GM12878 (cell line): ENCODE results near the gene SGF29. TPM values are rescaled to one million over a fixed set of nuclear protein-coding genes. Genes with fewer than 3 reads are reported as not detected.

Experiments
- ATAC-seq: fragments of 200-7000 bp; cut with Tn5 transposase; 3 replicates; pipeline ENCODE4 v1.9.1; 2020; ENCODE audit warnings: mild to moderate bottlenecking, moderate library complexity
- BruUV-seq: library from RNA; stranded (reverse); fragments of 400-500 nt; replicated peaks from 2 replicates; lab custom pipeline; 2021; lab: Mats Ljungman, UMichigan
- CTCF ChIA-PET: fragments of 300-600 bp; sonication (Branson Sonifier 250); formaldehyde crosslinking; extraction: SDS; loops from one replicate; lab custom pipeline; 2021; ENCODE audit warnings: inconsistent platforms; lab: Yijun Ruan, JAX
- POLR2A ChIA-PET: fragments of 350-600 bp; formaldehyde crosslinking; extraction: SDS; loops from one replicate; lab custom pipeline; 2021; ENCODE audit warnings: inconsistent platforms; lab: Charles Lee
- RAD21 ChIA-PET: fragments of 300-600 bp; sonication (Branson Sonifier 250); formaldehyde crosslinking; loops from one replicate; lab custom pipeline; 2023; ENCODE audit warnings: antibody characterized with exemption; ENCODE audit not compliant: unreplicated experiment; lab: Charles Lee
- SMC1A ChIA-PET: fragments of 300-600 bp; sonication (Branson Sonifier 250); formaldehyde crosslinking; loops from one replicate; lab custom pipeline; 2023; ENCODE audit not compliant: unreplicated experiment, uncharacterized antibody; lab: Charles Lee
- DNase-seq: peaks from one replicate; pipeline ENCODE4 v3.0.0-alpha.2; 2011; ENCODE audit warnings: low read depth, low spot score
- FAIRE-seq: peaks from 3 replicates; lab custom pipeline; 2011; peaks lifted over from hg19 to GRCh38; lab: Jason Lieb, UNC
- H2AFZ ChIP-seq: 2 replicates; pipeline ENCODE4 v1.6.0; 2011; ENCODE audit warnings: low read depth, low read length, control low read depth; ENCODE audit not compliant: control insufficient read depth
- H3K27ac ChIP-seq: 2 replicates; pipeline ENCODE4 v1.5.1; 2011; ENCODE audit warnings: control low read depth; ENCODE audit not compliant: control insufficient read depth, insufficient read depth
- H3K27me3 ChIP-seq, 2 experiments: replicated peaks in 1 of 2; 2 replicates each; pipeline versions ENCODE4 v1.6.0 to v1.6.1; 2011; ENCODE audit warnings: low read length in 1 of 2; ENCODE audit not compliant: control insufficient read depth in 2 of 2, insufficient read depth in 2 of 2
- H3K36me3 ChIP-seq, 2 experiments: 2 replicates each; pipeline ENCODE4 v1.5.1; 2011; ENCODE audit warnings: low read length in 1 of 2; ENCODE audit not compliant: control insufficient read depth in 2 of 2, insufficient read depth in 2 of 2
- H3K4me1 ChIP-seq: 2 replicates; pipeline ENCODE4 v1.6.1; 2011; ENCODE audit warnings: mild to moderate bottlenecking, low read length, moderate library complexity, mixed read lengths; ENCODE audit not compliant: control insufficient read depth, insufficient read depth
- H3K4me2 ChIP-seq: 2 replicates; pipeline ENCODE4 v1.6.0; 2011; ENCODE audit warnings: control low read depth; ENCODE audit not compliant: control insufficient read depth, insufficient read depth
- H3K4me3 ChIP-seq: fragments of 200-600 bp; sonication (generic); 2 replicates; pipeline ENCODE4 v1.5.1; 2016
- H3K79me2 ChIP-seq: 2 replicates; pipeline ENCODE4 v1.6.0; 2011; ENCODE audit warnings: low read length; ENCODE audit not compliant: control insufficient read depth, insufficient read depth
- H3K9ac ChIP-seq: 2 replicates; pipeline ENCODE4 v1.8.0; 2011; ENCODE audit warnings: low read length, control low read depth, mixed read lengths; ENCODE audit not compliant: control insufficient read depth, insufficient read depth
- H3K9me3 ChIP-seq: replicated peaks from 3 replicates; pipeline ENCODE4 v1.5.1; 2011; ENCODE audit warnings: mild to moderate bottlenecking, low read length; ENCODE audit not compliant: control insufficient read depth, insufficient read depth
- H4K20me1 ChIP-seq: 2 replicates; pipeline ENCODE4 v1.6.0; 2011; ENCODE audit not compliant: control insufficient read depth, insufficient read depth
- BHLHE40 ChIP-seq, 2 experiments: fragments of 450-650 bp in 1 of 2; IDR thresholded peaks; 2 replicates each; pipeline ENCODE4 v1.6.1; 2011 to 2017; ENCODE audit warnings: low read depth in 2 of 2, borderline replicate concordance in 1 of 2, improper control_type of control experiment in 1 of 2, low read length in 1 of 2, mild to moderate bottlenecking in 1 of 2
- CHD2 ChIP-seq: IDR thresholded peaks from 2 replicates; pipeline ENCODE4 v1.6.1; 2011; ENCODE audit warnings: low read depth, low read length, improper control_type of control experiment, borderline replicate concordance
- CREM ChIP-seq: IDR thresholded peaks from 2 replicates; pipeline ENCODE4 v1.6.1; 2014; ENCODE audit warnings: antibody characterized with exemption, low read depth
- DPF2 ChIP-seq: fragments of 450-650 bp; IDR thresholded peaks from 2 replicates; pipeline ENCODE4 v1.6.1; 2017; ENCODE audit warnings: mild to moderate bottlenecking
- E2F4 ChIP-seq: IDR thresholded peaks from 2 replicates; pipeline ENCODE4 v1.6.1; 2012; ENCODE audit warnings: low read depth, low read length, improper control_type of control experiment
- ESRRA ChIP-seq: IDR thresholded peaks from 2 replicates; pipeline ENCODE4 v1.6.1; 2012; ENCODE audit warnings: mild to moderate bottlenecking, low read length, improper control_type of control experiment
- IRF5 ChIP-seq: fragments of 450-650 bp; IDR thresholded peaks from 2 replicates; pipeline ENCODE4 v1.6.1; 2017; ENCODE audit warnings: borderline replicate concordance
- RAD21 ChIP-seq: IDR thresholded peaks from 2 replicates; pipeline ENCODE4 v1.6.1; 2011; ENCODE audit warnings: mild to moderate bottlenecking, low read depth, low read length, moderate library complexity; ENCODE audit not compliant: insufficient read depth
- REST ChIP-seq: IDR thresholded peaks from 2 replicates; pipeline ENCODE4 v1.6.1; 2012; ENCODE audit warnings: mild to moderate bottlenecking, low read depth, low read length
- RUNX3 ChIP-seq: IDR thresholded peaks from 2 replicates; pipeline ENCODE4 v1.6.1; 2012; ENCODE audit warnings: low read length, inconsistent platforms
- ZBTB4 ChIP-seq: fragments of 450-650 bp; formaldehyde crosslinking; IDR thresholded peaks from 2 replicates; pipeline ENCODE4 v1.4.0; 2022; ENCODE audit warnings: mild to moderate bottlenecking, moderate library complexity
- ZNF207 ChIP-seq: fragments of 450-650 bp; IDR thresholded peaks from 2 replicates; pipeline ENCODE4 v1.6.1; 2014; ENCODE audit warnings: antibody characterized with exemption, mild to moderate bottlenecking, borderline replicate concordance
- ZZZ3 ChIP-seq: IDR thresholded peaks from 2 replicates; pipeline ENCODE4 v1.6.1; 2011; ENCODE audit warnings: low read depth; ENCODE audit not compliant: control insufficient read depth, insufficient read length
- WGBS: methylation state at CpG from one replicate; pipeline ENCODE4 v1.1.6; 2016; ENCODE audit warnings: low lambda C conversion rate; ENCODE audit not compliant: insufficient replicate concordance, insufficient coverage; ENCODE audit errors: missing lambda C conversion rate; 5-methylcytosine and 5-hydroxymethylcytosine counted together
- in situ Hi-C: fragments of 300-500 bp; cut with MboI; formaldehyde crosslinking; loops from 9 replicates; pipeline ENCODE4 v1.14.3; 2018; ENCODE audit warnings: mixed read lengths
- intact Hi-C: fragments of 100-400 bp; cut with micrococcal nuclease; formaldehyde crosslinking; loops from one replicate; pipeline ENCODE4 v1.14.2; 2022; ENCODE audit not compliant: unreplicated experiment
- polyA plus RNA-seq, 11 experiments: library from polyadenylated mRNA; depleted of rRNA in 4 of 11; unstranded in 6 of 11; stranded (reverse) in 5 of 11; fragments of >200 nt; fragmentation: Nextera tagmentation in 4 of 11; fragmentation: Illumina TruSeq in 1 of 11; extraction: Ambion mirVana in 4 of 11; extraction: Trizol in 1 of 11; gene quantifications; 1 replicate in 1 of 11; 2 replicates in 10 of 11; pipeline versions ENCODE4 v1.2.1 to v1.2.3, GENCODE V29; 2011 to 2016; ENCODE audit warnings: inconsistent platforms in 2 of 11, missing spikeins in 2 of 11, low read depth in 1 of 11
- total RNA-seq, 4 experiments: library from RNA; depleted of rRNA in 3 of 4; stranded (reverse); fragments of >200 nt in 3 of 4; fragmentation: Illumina TruSeq in 1 of 4; extraction: Trizol in 1 of 4; gene quantifications; 2 replicates each; pipeline versions ENCODE4 v1.2.1 to v1.2.3, GENCODE V29; 2013 to 2021

The SGF29 gene
- total and polyA plus RNA-seq, 10 of the 15 experiments (the other 5 are each of a cell fraction or from before 2014, with no cell fraction given), result 2.2 to 20.1 (median 12.3) TPM

GRCh38 chr16:28561557-28562187 lies 8.0 kb downstream of the SGF29 start (continued):
- no peak for TF ChIP-seq IRF5
- no peak for TF ChIP-seq ZBTB4 (CRISPR knock-in tag)
- TF ChIP-seq ESRRA, result no peak

GRCh38 chr16:28562199-28562598 lies 8.5 kb downstream of the SGF29 start:
- intact Hi-C loops, result no loop called here
- H3K27me3 ChIP-seq, result no peaks in the 10 kb centered on the region
- no peak for TF ChIP-seq RAD21
- no peak for TF ChIP-seq CREM
- TF ChIP-seq REST, result no peak
- TF ChIP-seq ZZZ3, result no peak
- TF ChIP-seq E2F4, result no peak
- no peak for TF ChIP-seq ZNF207
- no peak for TF ChIP-seq BHLHE40 (IDR thresholded peaks at IDR 0.05; ENCODE audit: borderline replicate concordance in 1 of 2, low read depth in 2 of 2, low read length in 1 of 2)
- no peak for TF ChIP-seq DPF2
- TF ChIP-seq RUNX3, result no peak
- TF ChIP-seq CHD2, result no peak

More at GRCh38 chr16:28562199-28562598, 8.5 kb downstream of the SGF29 start:
- no peaks in the 10 kb centered on the region for H3K79me2 ChIP-seq
- no peak overlapping the region for H3K4me2 ChIP-seq
- DNase-seq (no peak), FAIRE-seq (no peak), ATAC-seq (no peak)
- H3K9ac ChIP-seq, result no peak overlapping the region
- SMC1A ChIA-PET, result no interaction called here
- no peaks in the 10 kb centered on the region; the same call in 1 of the 2 replicates for H3K4me1 ChIP-seq
- H3K27ac ChIP-seq, result no peak overlapping the region
- POLR2A ChIA-PET, result interaction anchor here (0.7 kb wide), 1 partner anchor 11 kb away, joined by 3 read pairs; no protein-coding TSS in a partner anchor
- no peak overlapping the region for H2AFZ ChIP-seq
- in situ Hi-C loops, result no loop called here
- CTCF ChIA-PET, result no interaction called here
- no peak overlapping the region for H3K4me3 ChIP-seq
- 86% methylated on average over 4 of the region's 4 CpGs for WGBS
- BruUV-seq, result no TSS peak
- RAD21 ChIA-PET, result no interaction called here
- H3K36me3 ChIP-seq, result no peaks in the 10 kb centered on the region
- peaks cover 2% of the 10 kb centered on the region; the same call in 1 of the 3 replicates for H3K9me3 ChIP-seq
- no peaks in the 10 kb centered on the region for H4K20me1 ChIP-seq
